Measurements from ENCODE around the gene CCNJL.

Gene CCNJL

GRCh38 chr5:160291467-160291866 is 20.9 kb downstream of the CCNJL start:
- DNase-seq, result no peak
- TF ChIP-seq POLR2A (IDR thresholded peaks at IDR 0.05; ENCODE audit: low read length) (no peak), GATA1 (IDR thresholded peaks at IDR 0.05; ENCODE audit: low read depth, low read length) (no peak)

- TF ChIP-seq POLR2A (IDR thresholded peaks at IDR 0.05; ENCODE audit: low read length) (no peak), GATA1 (IDR thresholded peaks at IDR 0.05; ENCODE audit: low read depth, low read length) (no peak)
- DNase-seq, result no peak
Observed at GRCh38 chr5:160290751-160291150, 21.6 kb downstream of the CCNJL start.

- no peak for DNase-seq
- TF ChIP-seq GATA1 (IDR thresholded peaks at IDR 0.05; ENCODE audit: low read depth, low read length) (no peak), POLR2A (IDR thresholded peaks at IDR 0.05; ENCODE audit: low read length) (no peak)
Observed at GRCh38 chr5:160289721-160290120, 22.6 kb downstream of the CCNJL start.

GRCh38 chr5:160289356-160289651 is 23.1 kb downstream of the CCNJL start:
- DNase-seq, result no peak

GRCh38 chr5:160287378-160288051 is 24.8 kb downstream of the CCNJL start:
- no peak for DNase-seq
- no peak for TF ChIP-seq GATA1 (IDR thresholded peaks at IDR 0.05; ENCODE audit: low read depth, low read length)
- no peak for TF ChIP-seq POLR2A (IDR thresholded peaks at IDR 0.05; ENCODE audit: low read length)

More at GRCh38 chr5:160289356-160289651, 23.1 kb downstream of the CCNJL start:
- TF ChIP-seq GATA1 (IDR thresholded peaks at IDR 0.05; ENCODE audit: low read depth, low read length), result no peak
- no peak for TF ChIP-seq POLR2A (IDR thresholded peaks at IDR 0.05; ENCODE audit: low read length)

- TF ChIP-seq POLR2A (IDR thresholded peaks at IDR 0.05; ENCODE audit: low read length) (no peak), GATA1 (IDR thresholded peaks at IDR 0.05; ENCODE audit: low read depth, low read length) (no peak)
- no peak for DNase-seq
Observed at GRCh38 chr5:160286947-160287346, 25.4 kb downstream of the CCNJL start.

GRCh38 chr5:160285316-160285715 is 27.0 kb downstream of the CCNJL start:
- DNase-seq, result no peak

GRCh38 chr5:160284291-160284873 is 28.0 kb downstream of the CCNJL start:
- no peak for DNase-seq
- no peak for TF ChIP-seq POLR2A (IDR thresholded peaks at IDR 0.05; ENCODE audit: low read length)
- TF ChIP-seq GATA1 (IDR thresholded peaks at IDR 0.05; ENCODE audit: low read depth, low read length), result no peak

More at GRCh38 chr5:160285316-160285715, 27.0 kb downstream of the CCNJL start:
- TF ChIP-seq POLR2A (IDR thresholded peaks at IDR 0.05; ENCODE audit: low read length), result no peak
- TF ChIP-seq GATA1 (IDR thresholded peaks at IDR 0.05; ENCODE audit: low read depth, low read length), result no peak

- no peak for TF ChIP-seq GATA1 (IDR thresholded peaks at IDR 0.05; ENCODE audit: low read depth, low read length)
- no peak for TF ChIP-seq POLR2A (IDR thresholded peaks at IDR 0.05; ENCODE audit: low read length)
Observed at GRCh38 chr5:160281275-160281674, 31.1 kb downstream of the CCNJL start.

GRCh38 chr5:160280384-160281095 is 31.8 kb downstream of the CCNJL start:
- no peak for DNase-seq
- no peak for TF ChIP-seq POLR2A (IDR thresholded peaks at IDR 0.05; ENCODE audit: low read length)
- TF ChIP-seq GATA1 (IDR thresholded peaks at IDR 0.05; ENCODE audit: low read depth, low read length), result no peak

More at GRCh38 chr5:160281275-160281674, 31.1 kb downstream of the CCNJL start:
- no peak for DNase-seq

GRCh38 chr5:160278343-160278742 is 34.0 kb downstream of the CCNJL start:
- TF ChIP-seq POLR2A (IDR thresholded peaks at IDR 0.05; ENCODE audit: low read length), result no peak
- TF ChIP-seq GATA1 (IDR thresholded peaks at IDR 0.05; ENCODE audit: low read depth, low read length), result no peak

GRCh38 chr5:160274483-160274931 is 37.9 kb downstream of the CCNJL start:
- no peak for DNase-seq
- TF ChIP-seq POLR2A (IDR thresholded peaks at IDR 0.05; ENCODE audit: low read length), result no peak
- no peak for TF ChIP-seq GATA1 (IDR thresholded peaks at IDR 0.05; ENCODE audit: low read depth, low read length)

More at GRCh38 chr5:160278343-160278742, 34.0 kb downstream of the CCNJL start:
- no peak for DNase-seq

GRCh38 chr5:160272889-160273288 is 39.5 kb downstream of the CCNJL start:
- DNase-seq, result no peak
- TF ChIP-seq POLR2A (IDR thresholded peaks at IDR 0.05; ENCODE audit: low read length), result no peak
- no peak for TF ChIP-seq GATA1 (IDR thresholded peaks at IDR 0.05; ENCODE audit: low read depth, low read length)

GRCh38 chr5:160272264-160272663 is 40.1 kb downstream of the CCNJL start:
- no peak for DNase-seq
- TF ChIP-seq POLR2A (IDR thresholded peaks at IDR 0.05; ENCODE audit: low read length), result no peak
- no peak for TF ChIP-seq GATA1 (IDR thresholded peaks at IDR 0.05; ENCODE audit: low read depth, low read length)

Data from erythroblast (primary cell).